ENCODE results near the gene AQP12B.

Gene AQP12B

DNA sequence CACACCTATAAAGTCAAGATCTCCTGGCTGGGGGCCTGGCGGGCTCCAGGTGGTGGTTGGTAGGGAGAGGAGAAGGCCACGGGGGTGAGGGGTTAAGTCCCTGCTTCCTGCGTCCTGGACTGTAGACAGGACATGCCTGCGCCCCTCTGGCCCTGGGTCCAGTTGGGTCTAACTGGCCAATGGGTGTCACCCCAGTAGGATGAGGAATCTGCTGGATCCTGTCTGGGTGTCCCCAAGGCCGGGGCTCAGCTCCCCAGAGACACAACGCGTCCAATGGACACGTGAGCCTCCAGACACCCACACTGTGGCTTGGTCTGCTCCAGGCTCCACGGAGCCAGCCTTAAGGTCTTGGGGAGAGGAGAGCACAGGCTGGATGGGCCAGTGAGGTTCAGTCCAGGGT, 28.6 kb upstream of the AQP12B start:
- Histone ChIP-seq H3K9ac (no peak overlapping the region), H3K27ac (no peak overlapping the region), H3K27me3 (ENCODE audit: insufficient read depth, low read depth) (peaks cover 57% of the 10 kb centered on the region), H3K4me3 (IDR thresholded peaks at IDR 0.05; ENCODE audit: insufficient read depth, low read depth, low read length) (no peak overlapping the region), H3K79me2 (ENCODE audit: insufficient read depth, low read depth) (no peaks in the 10 kb centered on the region), H3K4me1 (ENCODE audit: low read depth, poor library complexity, severe bottlenecking) (no peaks in the 10 kb centered on the region), H3K4me2 (no peak overlapping the region), H3K36me3 (ENCODE audit: insufficient read depth) (no peaks in the 10 kb centered on the region), H4K20me1 (ENCODE audit: insufficient read depth) (no peaks in the 10 kb centered on the region), H2AFZ (ENCODE audit: low read depth) (no peak overlapping the region)
- TF ChIP-seq, protein P1, sequence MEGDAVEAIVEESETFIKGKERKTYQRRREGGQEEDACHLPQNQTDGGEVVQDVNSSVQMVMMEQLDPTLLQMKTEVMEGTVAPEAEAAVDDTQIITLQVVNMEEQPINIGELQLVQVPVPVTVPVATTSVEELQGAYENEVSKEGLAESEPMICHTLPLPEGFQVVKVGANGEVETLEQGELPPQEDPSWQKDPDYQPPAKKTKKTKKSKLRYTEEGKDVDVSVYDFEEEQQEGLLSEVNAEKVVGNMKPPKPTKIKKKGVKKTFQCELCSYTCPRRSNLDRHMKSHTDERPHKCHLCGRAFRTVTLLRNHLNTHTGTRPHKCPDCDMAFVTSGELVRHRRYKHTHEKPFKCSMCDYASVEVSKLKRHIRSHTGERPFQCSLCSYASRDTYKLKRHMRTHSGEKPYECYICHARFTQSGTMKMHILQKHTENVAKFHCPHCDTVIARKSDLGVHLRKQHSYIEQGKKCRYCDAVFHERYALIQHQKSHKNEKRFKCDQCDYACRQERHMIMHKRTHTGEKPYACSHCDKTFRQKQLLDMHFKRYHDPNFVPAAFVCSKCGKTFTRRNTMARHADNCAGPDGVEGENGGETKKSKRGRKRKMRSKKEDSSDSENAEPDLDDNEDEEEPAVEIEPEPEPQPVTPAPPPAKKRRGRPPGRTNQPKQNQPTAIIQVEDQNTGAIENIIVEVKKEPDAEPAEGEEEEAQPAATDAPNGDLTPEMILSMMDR (conservative IDR thresholded peaks at IDR 0.05; ENCODE audit: low read depth, low read length) = no peak

DNA sequence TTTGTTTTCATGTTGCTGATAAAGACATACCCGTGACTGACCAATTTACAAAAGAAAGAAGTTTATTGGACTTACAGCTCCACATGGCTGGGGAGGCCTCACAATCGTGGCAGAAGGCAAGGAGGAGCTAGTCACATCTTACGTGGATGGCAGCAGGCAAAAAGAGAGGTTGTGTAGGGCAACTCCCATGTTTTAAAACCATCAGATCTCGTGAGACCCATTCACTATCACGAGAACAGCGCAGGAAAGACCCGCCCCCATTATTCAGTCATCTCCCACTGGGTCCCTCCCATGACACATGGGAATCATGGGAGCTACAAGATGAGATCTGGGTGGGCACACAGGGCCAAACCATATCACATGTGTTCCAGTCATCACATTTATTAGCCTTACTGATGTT, 25.8 kb upstream of the AQP12B start:
- Histone ChIP-seq H3K9ac (no peak overlapping the region), H3K27me3 (ENCODE audit: insufficient read depth, low read depth) (peaks cover 48% of the 10 kb centered on the region), H3K36me3 (ENCODE audit: insufficient read depth) (no peaks in the 10 kb centered on the region), H3K27ac (no peak overlapping the region), H3K4me3 (IDR thresholded peaks at IDR 0.05; ENCODE audit: insufficient read depth, low read depth, low read length) (no peak overlapping the region), H3K79me2 (ENCODE audit: insufficient read depth, low read depth) (no peaks in the 10 kb centered on the region), H2AFZ (ENCODE audit: low read depth) (no peak overlapping the region), H3K4me2 (no peak overlapping the region), H4K20me1 (ENCODE audit: insufficient read depth) (no peaks in the 10 kb centered on the region), H3K4me1 (ENCODE audit: low read depth, poor library complexity, severe bottlenecking) (no peaks in the 10 kb centered on the region)
- TF ChIP-seq, protein P1 (conservative IDR thresholded peaks at IDR 0.05; ENCODE audit: low read depth, low read length) = no peak

DNA sequence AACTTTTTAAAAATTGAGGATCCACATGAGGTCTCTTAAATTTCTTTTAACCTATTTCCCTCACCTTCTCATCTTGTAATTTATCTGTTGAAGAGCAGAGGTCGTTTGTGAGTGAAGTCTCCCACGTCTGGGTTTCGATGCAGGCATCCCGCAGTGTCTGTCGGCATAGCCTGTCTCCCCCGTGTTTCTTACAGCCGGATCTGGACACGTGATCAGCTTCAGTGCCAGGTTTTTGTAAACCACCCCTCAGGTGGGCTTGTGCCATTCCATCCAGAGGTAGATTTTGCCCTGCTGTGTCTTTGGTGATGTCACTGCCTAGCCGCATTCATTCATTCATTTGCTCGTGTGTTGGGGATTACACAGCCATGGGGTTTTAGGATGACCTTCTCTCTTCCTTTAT, 25.1 kb upstream of the AQP12B start:
- H4K20me1 ChIP-seq (ENCODE audit: insufficient read depth) = no peaks in the 10 kb centered on the region
- TF ChIP-seq, protein P1 (conservative IDR thresholded peaks at IDR 0.05; ENCODE audit: low read depth, low read length) = no peak
- no peak overlapping the region for H3K4me3 ChIP-seq (IDR thresholded peaks at IDR 0.05; ENCODE audit: insufficient read depth, low read depth, low read length)
- H2AFZ ChIP-seq (ENCODE audit: low read depth) = no peak overlapping the region
- H3K9ac ChIP-seq = no peak overlapping the region
- H3K4me2 ChIP-seq = no peak overlapping the region
- H3K36me3 ChIP-seq (ENCODE audit: insufficient read depth) = no peaks in the 10 kb centered on the region
- H3K27me3 ChIP-seq (ENCODE audit: insufficient read depth, low read depth) = peaks cover 47% of the 10 kb centered on the region
- no peaks in the 10 kb centered on the region for H3K4me1 ChIP-seq (ENCODE audit: low read depth, poor library complexity, severe bottlenecking)
- no peak overlapping the region for H3K27ac ChIP-seq
- H3K79me2 ChIP-seq (ENCODE audit: insufficient read depth, low read depth) = no peaks in the 10 kb centered on the region

DNA sequence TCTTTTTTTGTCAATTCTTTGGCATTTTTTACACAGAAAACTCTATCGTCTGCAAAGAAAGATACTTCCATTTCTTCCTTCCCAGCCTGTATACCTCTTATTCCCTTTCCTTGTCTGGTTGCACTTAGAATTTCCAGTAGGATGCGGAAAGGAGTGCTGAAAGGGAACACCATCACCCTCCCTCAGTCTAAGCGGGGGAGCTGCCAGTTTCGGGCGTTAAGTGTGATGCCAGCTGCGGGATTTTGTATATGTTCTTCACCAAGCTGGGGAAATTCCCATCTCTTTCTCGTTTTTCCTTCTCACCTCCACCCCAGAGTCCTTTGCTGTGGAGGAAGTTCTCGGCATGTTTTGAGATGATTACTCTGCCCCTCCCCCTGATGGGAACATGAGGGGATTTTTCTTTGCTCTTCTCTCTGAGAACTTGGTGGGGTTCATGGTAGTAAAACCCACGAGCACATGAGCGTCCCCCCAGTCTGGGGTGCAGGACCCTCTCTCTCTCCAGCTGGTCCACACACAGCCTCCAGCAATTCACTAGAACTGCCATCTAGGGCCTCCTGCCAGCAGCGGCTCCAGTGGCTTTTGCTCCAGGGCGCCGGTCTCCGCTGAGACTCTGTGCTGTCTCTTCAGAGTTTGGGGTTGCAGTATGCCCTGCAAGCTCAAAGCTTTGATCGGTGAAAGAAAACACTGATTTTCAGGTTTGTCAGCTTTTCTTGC, 24.5 kb upstream of the AQP12B start:
- H3K4me2 ChIP-seq = no peak overlapping the region
- H3K27me3 ChIP-seq (ENCODE audit: insufficient read depth, low read depth) = peaks cover 43% of the 10 kb centered on the region
- H3K4me3 ChIP-seq (IDR thresholded peaks at IDR 0.05; ENCODE audit: insufficient read depth, low read depth, low read length) = no peak overlapping the region
- no peaks in the 10 kb centered on the region for H3K4me1 ChIP-seq (ENCODE audit: low read depth, poor library complexity, severe bottlenecking)
- TF ChIP-seq, protein P1 (conservative IDR thresholded peaks at IDR 0.05; ENCODE audit: low read depth, low read length) = no peak
- H2AFZ ChIP-seq (ENCODE audit: low read depth) = no peak overlapping the region
- no peak overlapping the region for H3K9ac ChIP-seq
- no peak overlapping the region for H3K27ac ChIP-seq
- H4K20me1 ChIP-seq (ENCODE audit: insufficient read depth) = no peaks in the 10 kb centered on the region
- H3K36me3 ChIP-seq (ENCODE audit: insufficient read depth) = no peaks in the 10 kb centered on the region
- no peaks in the 10 kb centered on the region for H3K79me2 ChIP-seq (ENCODE audit: insufficient read depth, low read depth)

Data from KMS-11 (cell line).